Mesendoderm (in vitro differentiated cells): ENCODE measurements around the gene PLCB4.
A peak's percentile ranks its signal among the peaks of the same experiment; 100 is the strongest.

Experiments
- DNase-seq: peaks from one replicate; pipeline ENCODE4 v3.0.0; 2013
- H2AK5ac ChIP-seq: 2 replicates; pipeline ENCODE4 v1.6.1; 2013; ENCODE audit warnings: low read length, inconsistent platforms
- H2BK120ac ChIP-seq: 2 replicates; pipeline ENCODE4 v1.6.1; 2013; ENCODE audit warnings: low read depth, mild to moderate bottlenecking, low read length, moderate library complexity, mixed read lengths
- H2BK15ac ChIP-seq: replicated peaks from 2 replicates; pipeline ENCODE4 v1.6.1; 2013; ENCODE audit warnings: low read depth, mild to moderate bottlenecking, moderate library complexity
- H2BK5ac ChIP-seq: 2 replicates; pipeline ENCODE4 v1.6.1; 2013; ENCODE audit warnings: low read length, inconsistent platforms
- H3K18ac ChIP-seq: 2 replicates; pipeline ENCODE4 v1.6.1; 2013; ENCODE audit warnings: mild to moderate bottlenecking, low read length, mixed read lengths
- H3K23ac ChIP-seq: one replicate; pipeline ENCODE4 v1.6.1; 2013; ENCODE audit warnings: low read length
- H3K27ac ChIP-seq: 2 replicates; pipeline ENCODE4 v1.5.1; 2013; ENCODE audit warnings: low read depth, mild to moderate bottlenecking, inconsistent platforms, low read length, moderate library complexity
- H3K27me3 ChIP-seq: 2 replicates; pipeline ENCODE4 v1.6.1; 2013; ENCODE audit warnings: low read length, control low read depth, mild to moderate bottlenecking, inconsistent platforms; ENCODE audit not compliant: insufficient read depth, poor library complexity
- H3K36me3 ChIP-seq: 2 replicates; pipeline ENCODE4 v1.6.1; 2013; ENCODE audit warnings: low read length, inconsistent platforms; ENCODE audit not compliant: control insufficient read depth, insufficient read depth
- H3K4ac ChIP-seq: one replicate; pipeline ENCODE4 v1.6.1; 2013; ENCODE audit warnings: low read depth, mild to moderate bottlenecking, low read length, moderate library complexity
- H3K4me1 ChIP-seq: 2 replicates; pipeline ENCODE4 v1.6.1; 2013; ENCODE audit warnings: low read depth, low read length, inconsistent platforms; ENCODE audit not compliant: control insufficient read depth
- H3K4me2 ChIP-seq: 2 replicates; pipeline ENCODE4 v1.6.1; 2013; ENCODE audit warnings: low read length
- H3K4me3 ChIP-seq: 2 replicates; pipeline ENCODE4 v1.5.1; 2013; ENCODE audit warnings: mild to moderate bottlenecking, low read length
- H3K56ac ChIP-seq: one replicate; pipeline ENCODE4 v1.6.1; 2013; ENCODE audit warnings: low read length
- H3K79me1 ChIP-seq: 2 replicates; pipeline ENCODE4 v1.6.1; 2013; ENCODE audit warnings: low read length, inconsistent platforms
- H3K79me2 ChIP-seq: 2 replicates; pipeline ENCODE4 v1.6.1; 2013; ENCODE audit warnings: mild to moderate bottlenecking, low read length; ENCODE audit not compliant: control insufficient read depth, insufficient read depth
- H3K9ac ChIP-seq: 2 replicates; pipeline ENCODE4 v1.6.1; 2013; ENCODE audit warnings: low read length, inconsistent platforms
- H4K5ac ChIP-seq: one replicate; pipeline ENCODE4 v1.6.1; 2013; ENCODE audit warnings: low read length
- H4K8ac ChIP-seq: one replicate; pipeline ENCODE4 v1.6.1; 2013; ENCODE audit warnings: low read depth, mild to moderate bottlenecking, control low read depth, low read length, moderate library complexity
- WGBS: extraction: QIAGEN DNeasy Blood & Tissue Kit; methylation state at CpG from one replicate; pipeline ENCODE4 v1.1.7; 2013; ENCODE audit warnings: low lambda C conversion rate, missing lambda C conversion rate; ENCODE audit not compliant: insufficient coverage; ENCODE audit errors: extremely low coverage; 5-methylcytosine and 5-hydroxymethylcytosine counted together

Gene PLCB4

GRCh38 chr20:9514461-9515213 lies 445.8 kb downstream of the PLCB4 start, which contains the start of gene LAMP5:
Gene LAMP5 (plus strand): TSS chr20:9514590. CDS start chr20:9514853, 263 bp downstream.
- Histone ChIP-seq H3K27me3 (peaks cover 60% of the 10 kb centered on the region), H3K23ac (no peak within 1 kb of the TSS), H3K4ac (no peak within 1 kb of the TSS), H2BK5ac (no peak within 1 kb of the TSS), H3K18ac (no peak within 1 kb of the TSS), H4K5ac (no peak within 1 kb of the TSS), H3K79me2 (no peaks in the 10 kb centered on the region), H3K4me3 (no peak within 1 kb of the TSS), H3K4me2 (peak within 1 kb of the TSS; percentile 70), H2AK5ac (no peak within 1 kb of the TSS), H2BK15ac (no peak within 1 kb of the TSS), H3K79me1 (no peaks in the 10 kb centered on the region), H3K4me1 (peaks cover 3% of the 10 kb centered on the region), H4K8ac (no peak within 1 kb of the TSS), H2BK120ac (no peak within 1 kb of the TSS), H3K9ac (no peak within 1 kb of the TSS), H3K36me3 (no peaks in the 10 kb centered on the region), H3K27ac (no peak within 1 kb of the TSS), H3K56ac (no peak within 1 kb of the TSS)
- WGBS = no CpG with 5 or more reads among the region's 38 CpGs
- peak; percentile 86 for DNase-seq

DNA sequence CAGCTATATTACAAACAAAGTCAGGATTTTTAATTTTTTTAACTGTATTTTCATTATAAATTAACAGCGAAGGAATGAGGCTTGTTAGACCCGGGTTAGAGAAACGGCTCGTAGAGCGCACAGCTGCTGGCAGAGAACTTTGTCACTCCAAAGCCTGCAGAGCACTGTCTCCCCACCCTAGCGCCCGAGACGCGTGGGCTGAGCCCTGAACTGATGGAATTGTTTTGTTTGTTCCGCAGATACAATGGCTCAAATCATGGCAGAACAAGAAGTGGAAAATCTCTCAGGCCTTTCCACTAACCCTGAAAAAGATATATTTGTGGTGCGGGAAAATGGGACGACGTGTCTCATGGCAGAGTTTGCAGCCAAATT lies 446.3 kb downstream of the PLCB4 start:
- Histone ChIP-seq H2BK5ac (no peak overlapping the region), H3K23ac (no peak overlapping the region), H3K4me2 (peak overlapping the region; percentile 70), H3K27ac (no peak overlapping the region), H3K18ac (no peak overlapping the region), H3K4ac (no peak overlapping the region), H3K79me1 (no peaks in the 10 kb centered on the region), H2BK120ac (no peak overlapping the region), H3K36me3 (no peaks in the 10 kb centered on the region), H3K27me3 (peaks cover 56% of the 10 kb centered on the region), H3K4me1 (peaks cover 3% of the 10 kb centered on the region), H2BK15ac (no peak overlapping the region), H3K9ac (no peak overlapping the region), H3K79me2 (no peaks in the 10 kb centered on the region), H3K4me3 (no peak overlapping the region), H3K56ac (no peak overlapping the region), H2AK5ac (no peak overlapping the region), H4K8ac (no peak overlapping the region), H4K5ac (no peak overlapping the region)
- no CpG with 5 or more reads among the region's 13 CpGs for WGBS
- no peak for DNase-seq

DNA sequence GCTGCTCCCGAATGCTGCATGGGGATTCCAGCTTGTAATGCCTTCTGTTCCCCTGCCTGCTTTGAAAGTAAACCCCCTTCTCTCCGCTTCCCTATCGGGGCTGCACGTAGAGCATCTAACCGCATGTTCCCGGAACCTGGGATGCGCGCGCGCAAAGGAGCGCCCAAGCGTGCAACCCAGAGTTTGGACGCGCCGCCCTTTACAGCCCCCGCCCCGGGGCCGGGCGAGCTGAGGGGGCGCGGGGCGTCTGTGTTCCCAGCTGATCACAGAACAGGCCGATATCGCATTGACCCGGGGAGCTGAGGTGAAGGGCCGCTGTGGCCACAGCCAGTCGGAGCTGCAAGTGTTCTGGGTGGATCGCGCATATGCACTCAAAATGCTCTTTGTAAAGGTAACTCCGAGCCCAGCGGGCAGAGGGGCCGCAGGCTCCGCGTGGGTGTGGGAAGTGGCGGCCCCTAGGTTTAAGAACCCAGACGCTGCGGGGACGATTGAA lies 446.9 kb downstream of the PLCB4 start:
- Histone ChIP-seq H2AK5ac (no peak overlapping the region), H3K79me1 (no peaks in the 10 kb centered on the region), H3K79me2 (no peaks in the 10 kb centered on the region), H3K18ac (no peak overlapping the region), H3K4me1 (peaks cover 3% of the 10 kb centered on the region), H3K27ac (no peak overlapping the region), H3K56ac (peak overlapping the region; percentile 44), H3K9ac (peak overlapping the region; percentile 12), H3K27me3 (peaks cover 50% of the 10 kb centered on the region), H4K5ac (no peak overlapping the region), H3K4ac (no peak overlapping the region), H3K4me2 (peak overlapping the region; percentile 57), H3K23ac (no peak overlapping the region), H2BK5ac (no peak overlapping the region), H3K4me3 (no peak overlapping the region), H3K36me3 (no peaks in the 10 kb centered on the region), H2BK15ac (no peak overlapping the region), H4K8ac (no peak overlapping the region), H2BK120ac (no peak overlapping the region)
- no CpG with 5 or more reads among the region's 38 CpGs for WGBS
- peak; percentile 21 for DNase-seq

GRCh38 chr20:9516234-9516871 lies 447.5 kb downstream of the PLCB4 start:
- no peak overlapping the region for H3K4ac ChIP-seq
- no peak overlapping the region for H2AK5ac ChIP-seq
- H3K23ac ChIP-seq = no peak overlapping the region
- H3K4me3 ChIP-seq = no peak overlapping the region
- WGBS = no CpG with 5 or more reads among the region's 28 CpGs
- H4K8ac ChIP-seq = no peak overlapping the region
- H3K79me2 ChIP-seq = no peaks in the 10 kb centered on the region
- no peak overlapping the region for H3K18ac ChIP-seq
- H3K79me1 ChIP-seq = no peaks in the 10 kb centered on the region
- no peak overlapping the region for H3K27ac ChIP-seq
- no peaks in the 10 kb centered on the region for H3K36me3 ChIP-seq
- peaks cover 3% of the 10 kb centered on the region for H3K4me1 ChIP-seq
- DNase-seq = peak; percentile 59
- no peak overlapping the region for H2BK5ac ChIP-seq
- no peak overlapping the region for H2BK120ac ChIP-seq
- H3K4me2 ChIP-seq = peak overlapping the region; percentile 57
- H2BK15ac ChIP-seq = no peak overlapping the region
- H3K9ac ChIP-seq = peak overlapping the region; percentile 15
- no peak overlapping the region for H4K5ac ChIP-seq
- H3K27me3 ChIP-seq = peaks cover 48% of the 10 kb centered on the region
- H3K56ac ChIP-seq = peak overlapping the region; percentile 61

GRCh38 chr20:9517297-9518162 lies 448.6 kb downstream of the PLCB4 start:
- no peaks in the 10 kb centered on the region for H3K79me2 ChIP-seq
- H3K4me2 ChIP-seq = no peak overlapping the region
- H2BK15ac ChIP-seq = no peak overlapping the region
- H3K4me1 ChIP-seq = peaks cover 3% of the 10 kb centered on the region
- no peak overlapping the region for H3K4ac ChIP-seq
- no peak overlapping the region for H3K56ac ChIP-seq
- H2BK120ac ChIP-seq = no peak overlapping the region
- no peak overlapping the region for H3K4me3 ChIP-seq
- no peak overlapping the region for H3K9ac ChIP-seq
- H3K36me3 ChIP-seq = no peaks in the 10 kb centered on the region
- H3K27me3 ChIP-seq = peaks cover 43% of the 10 kb centered on the region
- no CpG with 5 or more reads among the region's 8 CpGs for WGBS
- H3K18ac ChIP-seq = no peak overlapping the region
- no peak overlapping the region for H3K23ac ChIP-seq
- no peak overlapping the region for H2BK5ac ChIP-seq
- H3K27ac ChIP-seq = no peak overlapping the region
- no peaks in the 10 kb centered on the region for H3K79me1 ChIP-seq
- no peak overlapping the region for H2AK5ac ChIP-seq
- H4K5ac ChIP-seq = no peak overlapping the region
- peak; percentile 14 for DNase-seq
- no peak overlapping the region for H4K8ac ChIP-seq
